Astrocyte (in vitro differentiated cells and primary cell): Measurements from ENCODE around the gene AMIGO1. TPM values are rescaled to one million over a fixed set of nuclear protein-coding genes. Genes with fewer than 3 reads are reported as not detected.

Source experiments
- DNase-seq: peaks from one replicate; pipeline ENCODE4 v3.0.0-alpha.2; 2010; ENCODE audit warnings: low read depth
- FAIRE-seq: peaks from 2 replicates; lab custom pipeline; 2011; peaks lifted over from hg19 to GRCh38; lab: Jason Lieb, UNC
- H2AFZ ChIP-seq: 2 replicates; pipeline ENCODE4 v1.6.0; 2012; ENCODE audit warnings: low read depth, low read length, inconsistent platforms
- H3K27ac ChIP-seq: 2 replicates; pipeline ENCODE4 v1.5.1; 2011; ENCODE audit warnings: low read depth, low read length, inconsistent platforms
- H3K27me3 ChIP-seq: 2 replicates; pipeline ENCODE4 v1.6.0; 2011; ENCODE audit warnings: low read length, inconsistent platforms; ENCODE audit not compliant: insufficient read depth
- H3K36me3 ChIP-seq: 2 replicates; pipeline ENCODE4 v1.5.1; 2011; ENCODE audit warnings: low read length, inconsistent platforms; ENCODE audit not compliant: insufficient read depth
- H3K4me1 ChIP-seq: 2 replicates; pipeline ENCODE4 v1.5.1; 2011; ENCODE audit warnings: low read length, inconsistent platforms; ENCODE audit not compliant: insufficient read depth
- H3K4me2 ChIP-seq: 2 replicates; pipeline ENCODE4 v1.6.0; 2012; ENCODE audit warnings: low read length, inconsistent platforms
- H3K4me3 ChIP-seq: 2 replicates; pipeline ENCODE4 v1.5.1; 2011; ENCODE audit warnings: low read depth, mild to moderate bottlenecking, low read length, inconsistent platforms; ENCODE audit not compliant: insufficient read depth
- H3K79me2 ChIP-seq: 2 replicates; pipeline ENCODE4 v1.6.0; 2012; ENCODE audit warnings: mild to moderate bottlenecking, low read length, inconsistent platforms; ENCODE audit not compliant: insufficient read depth
- H3K9ac ChIP-seq: 2 replicates; pipeline ENCODE4 v1.6.0; 2012; ENCODE audit warnings: mild to moderate bottlenecking, low read length, inconsistent platforms
- H3K9me3 ChIP-seq: 2 replicates; pipeline ENCODE4 v1.5.1; 2012; ENCODE audit warnings: low read depth, mild to moderate bottlenecking, low read length, inconsistent platforms; ENCODE audit not compliant: insufficient read depth
- H4K20me1 ChIP-seq: 2 replicates; pipeline ENCODE4 v1.6.0; 2012; ENCODE audit warnings: low read length, inconsistent platforms; ENCODE audit not compliant: insufficient read depth
- H3K27ac Mint-ChIP-seq: one replicate; pipeline ENCODE4 v1.8.0; 2021; ENCODE audit warnings: mild to moderate bottlenecking, mixed read lengths; ENCODE audit not compliant: unreplicated experiment
- H3K27me3 Mint-ChIP-seq: one replicate; pipeline ENCODE4 v1.8.0; 2021; ENCODE audit warnings: low read depth, mixed read lengths; ENCODE audit not compliant: unreplicated experiment
- H3K36me3 Mint-ChIP-seq: one replicate; pipeline ENCODE4 v1.8.0; 2021; ENCODE audit warnings: low read depth, mixed read lengths; ENCODE audit not compliant: unreplicated experiment
- H3K4me1 Mint-ChIP-seq: one replicate; pipeline ENCODE4 v1.8.0; 2021; ENCODE audit warnings: low read depth, mixed read lengths; ENCODE audit not compliant: unreplicated experiment
- H3K4me3 Mint-ChIP-seq: one replicate; pipeline ENCODE4 v1.8.0; 2021; ENCODE audit warnings: mild to moderate bottlenecking, moderate library complexity, mixed read lengths; ENCODE audit not compliant: unreplicated experiment
- H3K9me3 Mint-ChIP-seq: one replicate; pipeline ENCODE4 v1.8.0; 2021; ENCODE audit warnings: mild to moderate bottlenecking, mixed read lengths; ENCODE audit not compliant: unreplicated experiment
- CTCF ChIP-seq: IDR thresholded peaks from 2 replicates; pipeline ENCODE4 v1.5.1; 2011; ENCODE audit warnings: low read depth, mild to moderate bottlenecking, inconsistent platforms, low read length, moderate library complexity; ENCODE audit not compliant: insufficient read depth
- EZH2 ChIP-seq: IDR thresholded peaks from 2 replicates; pipeline ENCODE4 v1.6.1; 2012; ENCODE audit warnings: mild to moderate bottlenecking, low read length, inconsistent platforms; ENCODE audit not compliant: insufficient read depth
- total RNA-seq: library from RNA; stranded (reverse); gene quantifications from 2 replicates; pipeline ENCODE4 v1.2.1, GENCODE V29; 2021

The AMIGO1 gene
- total RNA-seq, 1 donor from 2014 or later: 1.8 TPM

GRCh38 chr1:109491372-109491771, 18.2 kb downstream of the AMIGO1 start:
- Mint-ChIP-seq H3K4me1 (peaks cover 13% of the 10 kb centered on the region), H3K27me3 (no peaks in the 10 kb centered on the region), H3K36me3 (peaks cover 18% of the 10 kb centered on the region), H3K9me3 (no peaks in the 10 kb centered on the region), H3K27ac (no peak overlapping the region), H3K4me3 (no peak overlapping the region)
- TF ChIP-seq EZH2 (no peak), CTCF (no peak)
- Histone ChIP-seq H3K36me3 (peaks cover 7% of the 10 kb centered on the region), H3K27me3 (no peaks in the 10 kb centered on the region), H3K27ac (no peak overlapping the region), H3K4me3 (no peak overlapping the region), H3K9me3 (no peaks in the 10 kb centered on the region), H3K4me1 (peaks cover 4% of the 10 kb centered on the region), H3K79me2 (peaks cover 10% of the 10 kb centered on the region), H3K9ac (no peak overlapping the region), H3K4me2 (no peak overlapping the region), H2AFZ (no peak overlapping the region), H4K20me1 (no peaks in the 10 kb centered on the region)
- FAIRE-seq: no peak
- no peak for DNase-seq

GRCh38 chr1:109490934-109491302, 18.6 kb downstream of the AMIGO1 start:
- Mint-ChIP-seq H3K27ac (peak overlapping the region; percentile 34), H3K4me3 (no peak overlapping the region), H3K36me3 (peaks cover 14% of the 10 kb centered on the region), H3K27me3 (no peaks in the 10 kb centered on the region), H3K9me3 (no peaks in the 10 kb centered on the region), H3K4me1 (peaks cover 13% of the 10 kb centered on the region)
- Histone ChIP-seq H3K4me1 (peaks cover 4% of the 10 kb centered on the region), H3K4me3 (no peak overlapping the region), H4K20me1 (no peaks in the 10 kb centered on the region), H3K79me2 (peaks cover 11% of the 10 kb centered on the region), H3K27me3 (no peaks in the 10 kb centered on the region), H3K27ac (no peak overlapping the region), H2AFZ (no peak overlapping the region), H3K9me3 (no peaks in the 10 kb centered on the region), H3K4me2 (no peak overlapping the region), H3K9ac (no peak overlapping the region), H3K36me3 (peaks cover 7% of the 10 kb centered on the region)
- TF ChIP-seq EZH2 (no peak), CTCF (no peak)
- DNase-seq (no peak), FAIRE-seq (no peak)

GRCh38 chr1:109490029-109490933, 19.2 kb downstream of the AMIGO1 start:
- no peaks in the 10 kb centered on the region for H3K27me3 ChIP-seq
- FAIRE-seq (no peak), DNase-seq (peak; percentile 27)
- TF ChIP-seq EZH2 (no peak), CTCF (peak; percentile 80)
- Mint-ChIP-seq H3K36me3 (peaks cover 13% of the 10 kb centered on the region), H3K9me3 (no peaks in the 10 kb centered on the region), H3K27ac (peak overlapping the region; percentile 34), H3K4me1 (peaks cover 13% of the 10 kb centered on the region), H3K4me3 (no peak overlapping the region), H3K27me3 (no peaks in the 10 kb centered on the region)
- peaks cover 14% of the 10 kb centered on the region for H3K79me2 ChIP-seq
- peaks cover 4% of the 10 kb centered on the region for H3K4me1 ChIP-seq
- peaks cover 7% of the 10 kb centered on the region for H3K36me3 ChIP-seq
- no peak overlapping the region for H3K27ac ChIP-seq
- H3K4me3 ChIP-seq: no peak overlapping the region
- H2AFZ ChIP-seq: no peak overlapping the region
- no peak overlapping the region for H3K4me2 ChIP-seq
- H3K9ac ChIP-seq: no peak overlapping the region
- no peaks in the 10 kb centered on the region for H4K20me1 ChIP-seq
- H3K9me3 ChIP-seq: no peaks in the 10 kb centered on the region
